ENCODE measurements around the gene KIAA0319L.
A peak's percentile ranks its signal among the peaks of the same experiment; 100 is the strongest.

KIAA0319L gene

DNA sequence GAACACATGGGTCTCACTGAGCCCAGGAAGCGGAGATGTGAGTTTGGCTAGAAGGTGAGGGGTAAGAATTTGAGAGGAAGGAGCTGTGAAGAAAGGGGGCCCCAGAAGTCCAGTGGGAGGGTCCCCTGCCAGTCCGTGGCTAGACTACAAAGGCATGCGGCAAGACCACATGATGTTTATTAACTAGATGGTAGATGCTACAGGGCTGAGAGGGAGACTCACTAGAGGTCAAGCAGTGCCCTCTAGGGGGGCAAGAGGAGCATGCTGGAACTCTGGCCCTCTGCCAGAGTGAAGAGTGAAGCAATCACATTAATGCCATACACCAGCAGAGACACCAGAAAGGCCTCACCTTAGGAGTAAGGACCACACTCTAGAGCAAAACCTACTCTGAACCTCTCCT lies 12.2 kb downstream of the KIAA0319L start:
- Histone ChIP-seq H3K4me3 (no peak overlapping the region), H3K9me3 (ENCODE audit: low read depth, low read length) (no peaks in the 10 kb centered on the region), H3K36me3 (ENCODE audit: insufficient read depth, low read length) (peaks cover 20% of the 10 kb centered on the region), H3K9ac (ENCODE audit: insufficient read length) (no peak overlapping the region), H3K27ac (no peak overlapping the region)
- TF ChIP-seq FOXP2 (optimal IDR thresholded peaks at IDR 0.05; ENCODE audit: control extremely low read depth, extremely low read length, insufficient read depth): no peak
- no peak for TF ChIP-seq POLR2AphosphoS5 (IDR thresholded peaks at IDR 0.05; ENCODE audit: borderline replicate concordance, low read depth, low read length)
- no peak for TF ChIP-seq EZH2 (IDR thresholded peaks at IDR 0.05)
- DNase-seq (ENCODE audit: low read depth, low spot score): no peak

- Histone ChIP-seq H3K9me3 (ENCODE audit: low read depth, low read length) (no peaks in the 10 kb centered on the region), H3K4me3 (no peak overlapping the region), H3K27ac (no peak overlapping the region), H3K9ac (ENCODE audit: insufficient read length) (no peak overlapping the region), H3K36me3 (ENCODE audit: insufficient read depth, low read length) (no peaks in the 10 kb centered on the region)
- DNase-seq (ENCODE audit: low read depth, low spot score): no peak
- no peak for TF ChIP-seq POLR2AphosphoS5 (IDR thresholded peaks at IDR 0.05; ENCODE audit: borderline replicate concordance, low read depth, low read length)
- TF ChIP-seq EZH2 (IDR thresholded peaks at IDR 0.05): no peak
- TF ChIP-seq FOXP2 (optimal IDR thresholded peaks at IDR 0.05; ENCODE audit: control extremely low read depth, extremely low read length, insufficient read depth): no peak
Measured at GRCh38 chr1:35539824-35540261, 17.4 kb downstream of the KIAA0319L start.

DNA sequence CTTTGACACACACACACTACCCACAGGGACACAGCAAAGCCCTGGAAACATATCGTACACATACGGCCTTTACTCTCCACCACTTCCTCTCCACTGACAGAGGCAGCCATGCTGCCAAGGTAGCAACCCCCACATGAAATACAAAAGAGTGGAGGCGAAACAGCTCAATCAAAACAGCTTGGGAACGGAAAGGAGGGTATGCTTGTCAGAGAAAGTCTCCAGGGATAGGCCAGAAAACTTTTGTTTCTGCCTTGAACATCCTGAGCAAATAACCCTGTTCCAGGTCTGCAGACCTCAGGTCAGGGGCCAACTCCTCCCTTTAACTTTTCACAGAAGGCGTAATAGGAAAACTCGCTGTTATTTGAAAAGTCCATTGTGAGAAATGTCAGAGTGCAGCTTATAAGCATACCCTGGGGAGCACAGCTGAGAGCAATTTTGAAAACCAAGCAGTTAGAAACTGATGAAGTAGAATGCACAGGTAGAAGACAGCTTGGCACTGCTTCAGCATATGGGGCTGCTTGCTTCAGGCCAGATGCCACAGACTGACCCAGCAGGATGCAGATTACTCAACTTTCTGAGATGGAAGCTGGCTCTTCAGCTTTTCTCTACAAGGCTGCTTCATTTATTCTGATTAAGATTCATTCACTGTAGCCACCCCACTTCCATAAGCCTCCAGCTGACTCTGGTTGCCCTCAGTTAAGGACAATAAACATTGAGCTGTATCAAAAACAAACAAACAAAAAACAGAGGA lies 18.0 kb downstream of the KIAA0319L start:
- no peak for DNase-seq (ENCODE audit: low read depth, low spot score)
- Histone ChIP-seq H3K27ac (0 out of 2 replicates have a peak overlapping the region, but pooled peaks have one; percentile 10), H3K4me3 (no peak overlapping the region), H3K36me3 (ENCODE audit: insufficient read depth, low read length) (no peaks in the 10 kb centered on the region), H3K9me3 (ENCODE audit: low read depth, low read length) (no peaks in the 10 kb centered on the region), H3K9ac (ENCODE audit: insufficient read length) (no peak overlapping the region)
- no peak for TF ChIP-seq EZH2 (IDR thresholded peaks at IDR 0.05)
- TF ChIP-seq POLR2AphosphoS5 (IDR thresholded peaks at IDR 0.05; ENCODE audit: borderline replicate concordance, low read depth, low read length): no peak
- no peak for TF ChIP-seq FOXP2 (optimal IDR thresholded peaks at IDR 0.05; ENCODE audit: control extremely low read depth, extremely low read length, insufficient read depth)

GRCh38 chr1:35537806-35538205 lies 19.4 kb downstream of the KIAA0319L start:
- no peak overlapping the region for H3K9ac ChIP-seq (ENCODE audit: insufficient read length)

GRCh38 chr1:35536556-35537162 lies 20.5 kb downstream of the KIAA0319L start:
- DNase-seq (ENCODE audit: low read depth, low spot score): no peak
- Histone ChIP-seq H3K9me3 (ENCODE audit: low read depth, low read length) (no peaks in the 10 kb centered on the region), H3K27ac (no peak overlapping the region), H3K4me3 (no peak overlapping the region), H3K9ac (ENCODE audit: insufficient read length) (no peak overlapping the region), H3K36me3 (ENCODE audit: insufficient read depth, low read length) (peaks cover 7% of the 10 kb centered on the region)
- TF ChIP-seq EZH2 (IDR thresholded peaks at IDR 0.05): no peak

More at GRCh38 chr1:35537806-35538205, 19.4 kb downstream of the KIAA0319L start:
- H3K27ac ChIP-seq: no peak overlapping the region
- no peaks in the 10 kb centered on the region for H3K9me3 ChIP-seq (ENCODE audit: low read depth, low read length)
- TF ChIP-seq POLR2AphosphoS5 (IDR thresholded peaks at IDR 0.05; ENCODE audit: borderline replicate concordance, low read depth, low read length) (no peak), EZH2 (IDR thresholded peaks at IDR 0.05) (no peak), FOXP2 (optimal IDR thresholded peaks at IDR 0.05; ENCODE audit: control extremely low read depth, extremely low read length, insufficient read depth) (no peak)
- H3K36me3 ChIP-seq (ENCODE audit: insufficient read depth, low read length): peaks cover under 1% of the 10 kb centered on the region; the same call in 1 of the 2 replicates
- H3K4me3 ChIP-seq: no peak overlapping the region
- no peak for DNase-seq (ENCODE audit: low read depth, low spot score)

- H3K27ac ChIP-seq: no peak overlapping the region
- TF ChIP-seq FOXP2 (optimal IDR thresholded peaks at IDR 0.05; ENCODE audit: control extremely low read depth, extremely low read length, insufficient read depth): no peak
- TF ChIP-seq POLR2AphosphoS5 (IDR thresholded peaks at IDR 0.05; ENCODE audit: borderline replicate concordance, low read depth, low read length): no peak
- TF ChIP-seq EZH2 (IDR thresholded peaks at IDR 0.05): no peak
Measured at GRCh38 chr1:35535243-35535642, 22.0 kb downstream of the KIAA0319L start.

DNA sequence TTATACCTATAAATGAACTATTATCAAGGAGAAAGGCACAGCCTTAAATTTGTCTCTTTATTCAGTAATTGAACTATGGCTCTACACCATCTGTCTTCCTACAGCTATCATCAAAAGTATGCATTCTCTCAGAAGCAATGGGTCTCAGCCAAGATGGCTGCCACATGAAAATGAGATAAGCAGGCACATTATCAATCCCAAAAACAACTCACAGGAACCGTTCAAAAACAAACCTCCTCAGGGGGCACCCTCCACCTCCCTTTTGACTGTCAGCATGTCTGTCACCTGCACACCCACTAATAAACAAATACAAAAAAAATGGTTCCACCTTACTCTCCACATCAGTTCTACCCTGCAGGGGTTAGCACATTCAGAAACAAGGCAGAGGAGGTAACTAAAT lies 23.6 kb downstream of the KIAA0319L start:
- H3K4me3 ChIP-seq: no peak overlapping the region
- peaks cover 19% of the 10 kb centered on the region for H3K36me3 ChIP-seq (ENCODE audit: insufficient read depth, low read length)
- H3K9me3 ChIP-seq (ENCODE audit: low read depth, low read length): peaks cover 6% of the 10 kb centered on the region; the same call in 1 of the 2 replicates
- no peak overlapping the region for H3K9ac ChIP-seq (ENCODE audit: insufficient read length)
- TF ChIP-seq EZH2 (IDR thresholded peaks at IDR 0.05): no peak
- no peak for TF ChIP-seq FOXP2 (optimal IDR thresholded peaks at IDR 0.05; ENCODE audit: control extremely low read depth, extremely low read length, insufficient read depth)
- TF ChIP-seq POLR2AphosphoS5 (IDR thresholded peaks at IDR 0.05; ENCODE audit: borderline replicate concordance, low read depth, low read length): no peak
- no peak for DNase-seq (ENCODE audit: low read depth, low spot score)
- H3K27ac ChIP-seq: no peak overlapping the region

More at GRCh38 chr1:35535243-35535642, 22.0 kb downstream of the KIAA0319L start:
- Histone ChIP-seq H3K4me3 (no peak overlapping the region), H3K9ac (ENCODE audit: insufficient read length) (no peak overlapping the region), H3K9me3 (ENCODE audit: low read depth, low read length) (peaks cover 4% of the 10 kb centered on the region; the same call in 1 of the 2 replicates), H3K36me3 (ENCODE audit: insufficient read depth, low read length) (peaks cover 19% of the 10 kb centered on the region)
- DNase-seq (ENCODE audit: low read depth, low spot score): no peak

DNA sequence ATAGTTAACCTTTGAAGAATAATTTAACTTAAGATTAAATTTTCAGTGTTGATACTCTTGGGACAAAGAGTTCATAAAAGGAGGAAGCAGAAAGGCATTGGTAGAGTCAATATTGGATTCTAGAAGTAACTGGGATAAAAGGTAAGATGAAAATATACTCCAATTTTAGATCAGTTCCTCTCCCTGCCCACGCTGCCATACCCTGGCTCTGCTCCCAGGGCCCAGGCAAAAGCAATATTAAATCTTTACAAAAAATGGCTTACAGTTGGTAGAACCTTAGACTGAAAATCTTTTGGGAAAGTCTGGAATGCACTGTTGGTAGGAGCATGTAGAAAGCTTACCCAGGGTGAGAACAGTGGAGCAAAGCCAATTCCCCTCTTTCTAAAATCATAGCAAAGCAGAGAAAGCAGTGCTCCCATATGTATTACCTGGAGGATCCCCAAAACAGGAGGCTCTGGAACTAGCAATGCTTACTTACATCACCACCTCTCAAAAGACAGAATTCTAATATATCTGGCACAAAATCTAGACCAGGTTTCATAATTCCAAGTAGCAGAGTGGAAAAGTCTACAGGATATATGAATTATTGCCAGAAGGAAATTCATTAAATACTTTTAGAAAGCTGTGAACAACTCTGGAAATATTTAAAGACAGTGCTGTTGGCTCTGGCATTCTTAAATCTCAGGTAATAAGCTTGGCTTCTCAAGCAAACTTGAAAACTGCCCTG lies 24.5 kb downstream of the KIAA0319L start:
- TF ChIP-seq POLR2AphosphoS5 (IDR thresholded peaks at IDR 0.05; ENCODE audit: borderline replicate concordance, low read depth, low read length) (no peak), FOXP2 (optimal IDR thresholded peaks at IDR 0.05; ENCODE audit: control extremely low read depth, extremely low read length, insufficient read depth) (no peak), EZH2 (IDR thresholded peaks at IDR 0.05) (no peak)
- H3K9ac ChIP-seq (ENCODE audit: insufficient read length): no peak overlapping the region
- H3K4me3 ChIP-seq: no peak overlapping the region
- H3K27ac ChIP-seq: no peak overlapping the region
- H3K9me3 ChIP-seq (ENCODE audit: low read depth, low read length): peaks cover 6% of the 10 kb centered on the region; the same call in 1 of the 2 replicates
- no peak for DNase-seq (ENCODE audit: low read depth, low spot score)
- peaks cover 19% of the 10 kb centered on the region for H3K36me3 ChIP-seq (ENCODE audit: insufficient read depth, low read length)
